HepG2 (cell line): ENCODE data around the gene UBAP2L. TPM values are rescaled to one million over a fixed set of nuclear protein-coding genes. Genes with fewer than 3 reads are reported as not detected.

ENCODE experiments used
- ATF6 ChIP-seq: sonication (generic); formaldehyde crosslinking; conservative IDR thresholded peaks from 2 replicates; pipeline ENCODE4 v1.4.0; 2020; ENCODE audit warnings: missing genetic modification reagents
- CREBL2 ChIP-seq: sonication (generic); formaldehyde crosslinking; IDR thresholded peaks from 2 replicates; pipeline ENCODE4 v1.8.1; 2023; ENCODE audit warnings: missing genetic modification reagents, mild to moderate bottlenecking, borderline replicate concordance
- MYNN ChIP-seq: sonication (generic); formaldehyde crosslinking; IDR thresholded peaks from 2 replicates; pipeline ENCODE4 v1.4.0; 2020; ENCODE audit warnings: mild to moderate bottlenecking, low read depth, missing genetic modification reagents
- PRPF4 ChIP-seq: fragments of 200-400 bp; formaldehyde crosslinking; IDR thresholded peaks from 2 replicates; pipeline ENCODE4 v1.6.1; 2016; ENCODE audit warnings: low read length, low read depth; ENCODE audit not compliant: poor library complexity, severe bottlenecking
- REXO4 ChIP-seq: sonication (generic); formaldehyde crosslinking; IDR thresholded peaks from 2 replicates; pipeline ENCODE4 v1.8.0; 2022; ENCODE audit warnings: missing genetic modification reagents, mild to moderate bottlenecking, borderline replicate concordance
- RNF219 ChIP-seq: sonication (generic); formaldehyde crosslinking; IDR thresholded peaks from 2 replicates; pipeline ENCODE4 v1.5.0; 2020; ENCODE audit warnings: mild to moderate bottlenecking, missing genetic modification reagents
- RXRB ChIP-seq: IDR thresholded peaks from 2 replicates; pipeline ENCODE4 v1.6.1; 2016; ENCODE audit warnings: borderline replicate concordance, missing genetic modification reagents, missing compliant biosample characterization
- SNRNP70 ChIP-seq: fragments of 200-400 bp; formaldehyde crosslinking; IDR thresholded peaks from 2 replicates; pipeline ENCODE4 v1.6.1; 2017; ENCODE audit warnings: mild to moderate bottlenecking, low read depth, low read length, moderate library complexity
- ZBTB3 ChIP-seq: sonication (generic); formaldehyde crosslinking; IDR thresholded peaks from 2 replicates; pipeline ENCODE4 v1.4.0; 2020; ENCODE audit warnings: low read depth, mild to moderate bottlenecking, moderate library complexity, missing genetic modification reagents, borderline replicate concordance
- ZNF513 ChIP-seq: sonication (generic); formaldehyde crosslinking; conservative IDR thresholded peaks from 2 replicates; pipeline ENCODE4 v1.5.0; 2020; ENCODE audit warnings: missing genetic modification reagents
- ZNF557 ChIP-seq: sonication (generic); formaldehyde crosslinking; IDR thresholded peaks from 2 replicates; pipeline ENCODE4 v1.4.0; 2020; ENCODE audit warnings: missing genetic modification reagents
- polyA plus RNA-seq, 8 experiments: library from polyadenylated mRNA; depleted of rRNA in 3 of 8; stranded (reverse) in 7 of 8; unstranded in 1 of 8; fragments of >200 nt; fragmentation: Illumina TruSeq in 4 of 8; extraction: Trizol in 4 of 8; gene quantifications; 2 replicates each; pipeline versions ENCODE4 v1.2.1 to v1.2.3, GENCODE V29; 2011 to 2016; ENCODE audit warnings: low read depth in 4 of 8, missing spikeins in 1 of 8, mixed read lengths in 1 of 8; ENCODE audit not compliant: insufficient read depth in 1 of 8
- total RNA-seq, 5 experiments: library from RNA; depleted of rRNA; stranded (reverse); fragments of >200 nt; fragmentation: Illumina TruSeq; extraction: Trizol; gene quantifications; 2 replicates each; pipeline ENCODE4 v1.2.3, GENCODE V29; 2016; ENCODE audit warnings: low read depth in 1 of 5
- TF ChIP-seq, protein P1 (sequence below): sonication (generic); formaldehyde crosslinking; IDR thresholded peaks from 2 replicates; pipeline ENCODE4 v1.4.0; 2020; ENCODE audit warnings: mild to moderate bottlenecking, missing genetic modification reagents

Gene UBAP2L
- total and polyA plus RNA-seq, 2 of the 13 experiments (the other 11 are each of a cell fraction or from before 2014, with no cell fraction given): 74.2 to 159 TPM

DNA sequence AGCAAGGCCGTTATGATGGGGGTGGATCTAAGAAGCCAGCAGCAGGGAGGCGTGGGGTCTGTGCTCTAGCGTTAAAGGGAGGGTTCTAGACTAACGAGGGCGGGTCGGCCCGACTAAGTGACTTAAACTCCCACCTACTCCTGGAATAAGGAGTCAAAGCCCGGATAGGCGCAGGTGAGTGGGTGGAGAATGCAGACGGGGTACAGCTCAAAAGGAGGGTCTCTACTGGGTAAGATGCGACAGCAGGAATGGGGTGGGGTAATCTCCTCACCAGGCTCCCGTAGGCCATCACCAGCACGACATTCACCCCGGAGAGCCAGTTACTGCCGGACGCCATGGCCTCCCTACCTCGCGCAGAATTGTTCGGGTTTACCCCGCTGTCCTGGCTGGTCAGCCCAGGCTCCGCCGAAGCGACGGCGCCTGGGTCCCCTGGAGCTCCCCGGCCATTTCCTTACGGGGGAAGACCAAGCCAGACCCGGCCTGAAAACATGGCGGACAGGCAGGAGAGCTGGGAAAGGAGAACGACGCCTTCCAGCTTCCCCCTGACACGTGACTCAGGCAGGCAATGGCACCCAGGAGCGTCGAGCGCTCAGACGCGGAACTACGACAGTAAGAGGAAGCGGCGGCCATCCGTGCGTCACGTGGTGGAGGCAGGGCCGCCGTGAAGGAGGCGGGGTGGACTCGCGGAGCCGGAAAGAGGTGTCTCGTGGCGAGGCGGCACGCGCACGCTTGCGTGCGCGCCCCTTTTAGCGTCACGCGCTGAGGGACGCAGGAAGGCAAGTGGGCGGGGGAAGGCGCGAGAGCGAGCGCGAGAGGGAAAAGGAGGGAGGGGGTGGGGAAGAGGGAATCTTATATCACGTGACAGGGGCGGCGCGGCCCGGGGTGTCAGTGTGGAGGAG lies at the start of gene UBAP2L (continued):
- TF ChIP-seq RNF219 (CRISPR knock-in tag): no peak
- TF ChIP-seq PRPF4: no peak
- no peak; the same call in 1 of the 2 replicates for TF ChIP-seq REXO4 (CRISPR knock-in tag)
- TF ChIP-seq, protein P1, sequence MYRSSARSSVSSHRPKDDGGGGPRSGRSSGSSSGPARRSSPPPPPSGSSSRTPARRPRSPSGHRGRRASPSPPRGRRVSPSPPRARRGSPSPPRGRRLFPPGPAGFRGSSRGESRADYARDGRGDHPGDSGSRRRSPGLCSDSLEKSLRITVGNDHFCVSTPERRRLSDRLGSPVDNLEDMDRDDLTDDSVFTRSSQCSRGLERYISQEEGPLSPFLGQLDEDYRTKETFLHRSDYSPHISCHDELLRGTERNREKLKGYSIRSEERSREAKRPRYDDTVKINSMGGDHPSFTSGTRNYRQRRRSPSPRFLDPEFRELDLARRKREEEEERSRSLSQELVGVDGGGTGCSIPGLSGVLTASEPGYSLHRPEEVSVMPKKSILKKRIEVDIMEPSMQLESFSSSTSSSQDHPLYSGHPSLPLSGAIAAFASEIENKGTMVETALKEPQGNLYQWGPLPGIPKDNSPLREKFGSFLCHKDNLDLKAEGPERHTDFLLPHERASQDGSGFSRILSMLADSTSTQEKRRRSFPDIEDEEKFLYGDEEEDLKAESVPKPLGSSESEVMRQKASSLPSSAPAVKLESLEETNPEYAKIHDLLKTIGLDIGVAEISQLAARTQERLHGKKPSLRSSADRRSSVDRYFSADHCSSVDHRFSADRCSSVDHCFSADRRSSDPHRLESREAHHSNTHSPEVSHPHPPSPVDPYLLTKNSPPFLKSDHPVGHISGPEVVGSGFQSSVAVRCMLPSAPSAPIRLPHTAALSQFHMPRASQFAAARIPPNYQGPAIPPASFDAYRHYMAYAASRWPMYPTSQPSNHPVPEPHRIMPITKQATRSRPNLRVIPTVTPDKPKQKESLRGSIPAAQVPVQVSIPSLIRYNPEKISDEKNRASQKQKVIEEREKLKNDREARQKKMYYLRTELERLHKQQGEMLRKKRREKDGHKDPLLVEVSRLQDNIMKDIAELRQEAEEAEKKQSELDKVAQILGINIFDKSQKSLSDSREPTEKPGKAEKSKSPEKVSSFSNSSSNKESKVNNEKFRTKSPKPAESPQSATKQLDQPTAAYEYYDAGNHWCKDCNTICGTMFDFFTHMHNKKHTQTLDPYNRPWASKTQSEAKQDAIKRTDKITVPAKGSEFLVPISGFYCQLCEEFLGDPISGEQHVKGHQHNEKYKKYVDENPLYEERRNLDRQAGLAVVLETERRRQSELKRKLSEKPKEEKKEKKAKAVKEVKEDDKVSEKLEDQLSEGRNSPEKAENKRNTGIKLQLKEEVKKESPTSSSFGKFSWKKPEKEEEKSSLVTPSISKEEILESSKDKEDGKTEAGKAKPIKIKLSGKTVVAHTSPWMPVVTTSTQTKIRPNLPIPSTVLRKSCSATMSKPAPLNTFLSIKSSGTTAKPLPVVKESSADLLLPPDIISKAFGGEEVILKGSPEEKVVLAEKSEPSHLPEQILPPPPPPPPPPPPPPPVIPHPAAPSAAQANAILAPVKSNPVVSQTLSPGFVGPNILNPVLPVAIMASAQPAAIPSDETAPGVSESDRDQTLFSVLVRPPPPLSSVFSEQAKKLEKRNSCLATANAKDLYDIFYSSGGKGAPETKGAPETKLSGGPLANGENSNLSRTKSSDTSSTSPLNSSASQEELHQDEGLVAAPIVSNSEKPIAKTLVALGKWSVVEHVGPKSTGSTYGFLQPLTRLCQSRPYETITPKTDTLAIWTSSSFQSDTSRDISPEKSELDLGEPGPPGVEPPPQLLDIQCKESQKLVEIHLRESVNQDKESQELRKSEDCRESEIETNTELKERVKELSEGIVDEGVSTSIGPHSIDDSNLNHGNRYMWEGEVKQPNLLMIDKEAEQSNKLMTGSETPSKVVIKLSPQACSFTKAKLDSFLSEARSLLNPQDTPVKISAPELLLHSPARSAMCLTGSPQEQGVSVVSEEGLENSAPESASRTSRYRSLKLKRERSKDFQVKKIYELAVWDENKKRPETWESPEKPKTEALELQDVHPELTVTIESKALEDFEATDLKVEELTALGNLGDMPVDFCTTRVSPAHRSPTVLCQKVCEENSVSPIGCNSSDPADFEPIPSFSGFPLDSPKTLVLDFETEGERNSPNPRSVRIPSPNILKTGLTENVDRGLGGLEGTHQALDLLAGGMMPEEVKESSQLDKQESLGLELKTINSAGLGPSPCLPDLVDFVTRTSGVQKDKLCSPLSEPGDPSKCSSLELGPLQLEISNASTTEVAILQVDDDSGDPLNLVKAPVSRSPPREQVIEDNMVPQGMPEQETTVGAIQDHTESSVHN: no peak
- no peak for TF ChIP-seq ATF6 (CRISPR knock-in tag)
- 0 out of 2 replicates have a peak, but pooled peaks have one; percentile 66 for TF ChIP-seq RXRB (CRISPR knock-in tag)
- TF ChIP-seq SNRNP70: no peak
- TF ChIP-seq ZNF513 (CRISPR knock-in tag): no peak
- TF ChIP-seq MYNN (CRISPR knock-in tag): 0 out of 2 replicates have a peak, but pooled peaks have one; percentile 61
- TF ChIP-seq CREBL2: peak; percentile 75; the same call in 1 of the 2 replicates
- 0 out of 2 replicates have a peak, but pooled peaks have one; percentile 47 for TF ChIP-seq ZBTB3 (CRISPR knock-in tag)
- peak; percentile 86; the same call in 1 of the 2 replicates for TF ChIP-seq ZNF557 (CRISPR knock-in tag)
